GM21717 (cell line): ENCODE results near the gene ORC2.

Experiments
- ATAC-seq: cut with Tn5 transposase; IDR thresholded peaks from one replicate; pipeline ENCODE4 v1.9.1; 2021; ENCODE audit warnings: mild to moderate bottlenecking, moderate library complexity; ENCODE audit not compliant: unreplicated experiment

Gene ORC2

DNA sequence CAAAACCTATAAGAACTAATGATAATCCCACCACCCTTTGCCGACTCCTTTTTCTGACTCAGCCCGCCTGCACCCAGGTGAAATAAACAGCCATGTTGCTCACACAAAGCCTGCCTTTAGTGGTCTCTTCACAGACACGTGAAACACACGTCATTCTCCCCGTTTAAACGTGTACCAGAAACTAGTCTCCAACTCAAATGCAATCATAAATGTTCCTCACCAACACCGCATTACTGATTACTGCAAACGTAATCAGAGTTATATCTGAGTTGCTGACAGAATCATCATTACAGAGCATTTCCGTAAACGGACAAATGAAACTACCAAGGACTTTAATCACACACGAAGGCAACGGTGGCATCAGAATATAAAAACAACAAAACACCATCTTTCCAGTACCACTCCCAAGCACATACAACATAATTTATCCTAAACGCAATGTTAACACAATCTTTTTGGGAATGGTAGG, 100.9 kb downstream of the ORC2 start:
- ATAC-seq = no peak

DNA sequence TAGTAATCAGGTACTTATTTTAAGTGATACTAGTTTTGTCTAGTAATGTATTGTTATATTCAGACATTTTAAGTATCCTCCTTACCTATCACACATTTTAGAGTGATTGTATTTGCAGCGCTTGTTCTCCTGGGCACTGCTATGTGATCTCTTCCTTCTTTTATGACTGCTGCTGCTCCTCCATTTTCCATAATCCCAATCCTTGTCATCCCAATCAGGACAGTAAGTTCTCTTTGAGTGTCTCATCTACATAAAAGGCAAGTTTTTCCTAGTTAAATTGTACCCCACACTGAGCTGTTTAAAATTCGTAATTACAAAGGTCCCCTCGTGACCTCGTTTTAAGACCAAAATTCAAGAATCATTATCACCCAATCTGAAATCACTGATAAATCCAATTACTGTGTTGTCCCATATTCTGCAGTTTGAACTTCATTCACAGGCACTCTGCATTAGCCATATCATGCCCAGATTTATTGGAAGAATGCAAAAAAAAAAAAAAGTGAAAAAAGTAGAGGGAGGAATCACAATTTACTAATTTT, 101.8 kb downstream of the ORC2 start:
- no peak for ATAC-seq

DNA sequence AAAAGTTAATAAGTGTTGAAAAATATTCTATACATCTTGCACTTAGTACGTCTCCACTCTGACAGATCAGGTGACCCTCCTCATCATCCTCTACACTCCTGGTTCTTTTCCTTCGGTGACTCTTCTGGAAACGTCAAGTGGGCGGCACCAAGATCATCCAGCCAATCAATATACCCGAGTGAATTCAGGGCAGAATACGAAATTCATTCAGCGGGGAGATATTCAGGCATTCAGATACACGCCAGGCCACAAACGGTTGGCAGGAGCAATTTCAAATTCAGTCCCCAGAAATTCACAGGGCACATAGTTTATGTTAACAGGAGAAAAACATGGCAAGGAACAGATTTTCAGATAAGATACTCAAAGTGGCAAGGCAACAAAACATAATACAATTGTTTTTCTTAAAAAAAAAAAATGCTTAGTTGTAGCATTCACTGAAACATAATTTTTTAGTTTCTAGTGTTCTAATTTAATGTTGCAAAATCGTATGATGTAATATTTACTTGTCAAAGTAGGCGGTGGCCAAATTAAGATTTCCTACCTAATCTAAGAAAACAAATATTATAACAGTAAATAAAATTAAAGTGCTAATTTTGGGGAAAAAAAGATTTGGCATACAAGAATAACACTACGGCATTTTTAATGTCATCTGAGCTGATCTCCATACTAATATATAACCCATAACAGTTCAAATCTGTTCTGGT, 103.2 kb downstream of the ORC2 start:
- ATAC-seq = no peak
